GM19438 (cell line): ENCODE measurements around the gene PROB1.
"Not testable (repeated sequence)": the region's sequence is repeated elsewhere in the genome, so short reads cannot be mapped to it uniquely, and the experiment has no call there.

Experiments used
- ATAC-seq: cut with Tn5 transposase; IDR thresholded peaks from one replicate; pipeline ENCODE4 v1.9.1; 2021; ENCODE audit warnings: low read depth; ENCODE audit not compliant: unreplicated experiment

The PROB1 gene

DNA sequence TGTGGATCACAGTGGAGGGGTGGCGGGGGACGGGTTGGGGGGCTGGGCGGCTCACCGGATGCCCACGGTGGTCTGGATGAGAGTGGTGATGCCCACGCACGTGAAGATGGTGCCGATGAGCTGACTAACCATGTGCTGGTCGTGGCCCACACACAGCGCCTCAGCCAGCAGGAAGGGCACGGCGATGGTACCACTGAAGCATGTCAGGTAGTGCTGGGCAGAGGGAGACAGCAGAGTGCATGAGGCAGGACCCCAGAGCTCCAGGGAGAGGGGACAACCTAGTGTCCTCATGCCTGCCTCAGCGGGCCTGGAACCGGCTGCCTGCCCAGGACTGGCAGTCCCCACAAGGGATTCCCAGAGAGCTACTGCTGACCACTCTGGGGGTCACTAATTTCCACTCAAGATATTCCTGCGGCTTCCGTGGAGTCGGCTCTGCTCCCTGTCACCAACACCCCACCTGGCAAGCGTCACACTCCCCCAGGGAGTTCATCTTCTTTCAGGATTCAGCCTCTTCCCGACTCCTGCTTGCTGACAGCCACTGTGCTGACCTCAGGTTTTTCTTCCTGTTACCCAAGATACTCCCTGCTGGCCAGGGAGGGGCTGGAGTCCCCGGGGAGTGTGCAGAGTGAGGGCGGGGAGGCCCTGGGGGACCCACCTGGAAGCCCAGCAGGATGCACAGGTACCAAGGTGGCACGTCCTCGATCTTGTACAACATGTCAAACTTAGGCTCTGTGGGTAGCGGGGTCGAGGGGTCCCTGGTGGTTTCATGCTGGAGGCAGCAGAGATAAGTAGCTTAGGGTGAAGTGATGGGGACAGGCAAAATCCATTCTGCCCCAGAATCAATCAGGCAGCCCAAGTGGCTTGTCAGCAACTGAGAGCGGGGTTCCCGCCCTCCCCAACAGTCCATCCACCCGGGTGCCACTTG is 12.8 kb downstream of the PROB1 start:
- no peak for ATAC-seq

DNA sequence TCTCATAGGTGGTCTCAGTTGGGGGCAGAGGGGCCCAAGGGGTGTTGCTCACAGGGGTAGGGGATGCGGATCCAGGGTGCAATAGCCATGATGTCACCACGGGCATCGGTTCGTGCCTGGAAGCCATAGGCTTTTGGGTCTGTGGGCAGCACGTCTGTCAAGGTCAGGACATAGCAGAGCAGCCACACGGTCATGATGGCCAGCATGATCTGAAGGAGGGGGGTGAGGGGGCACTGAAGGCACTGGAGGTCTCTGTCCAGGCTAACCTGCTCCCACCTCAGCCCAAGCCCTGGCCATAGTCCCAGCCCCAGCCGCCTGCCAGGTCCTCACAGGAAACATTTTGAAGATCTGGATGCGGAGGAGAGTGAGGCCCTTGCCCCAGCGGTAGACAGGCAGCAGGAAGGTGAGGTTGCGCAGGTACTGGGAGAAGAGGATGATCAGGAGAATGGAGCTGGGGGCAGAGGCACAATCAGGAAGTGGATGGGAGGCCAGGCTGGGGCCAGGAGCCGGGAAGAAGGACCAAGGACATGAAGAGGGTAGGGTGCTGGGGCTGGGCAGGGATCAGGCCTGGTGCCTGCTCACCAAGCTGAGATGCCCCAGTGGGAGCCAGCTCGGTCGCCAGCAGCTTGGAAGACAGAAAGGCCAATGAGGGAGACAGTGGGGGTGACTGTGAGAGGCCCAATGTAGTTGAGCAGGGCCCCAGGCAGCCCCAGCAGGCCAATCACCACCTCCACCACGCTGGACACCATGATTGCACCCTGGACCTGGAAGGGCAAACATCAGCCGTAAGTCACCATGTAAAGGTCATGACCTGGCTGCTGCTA is 15.1 kb downstream of the PROB1 start:
- ATAC-seq, result no peak

DNA sequence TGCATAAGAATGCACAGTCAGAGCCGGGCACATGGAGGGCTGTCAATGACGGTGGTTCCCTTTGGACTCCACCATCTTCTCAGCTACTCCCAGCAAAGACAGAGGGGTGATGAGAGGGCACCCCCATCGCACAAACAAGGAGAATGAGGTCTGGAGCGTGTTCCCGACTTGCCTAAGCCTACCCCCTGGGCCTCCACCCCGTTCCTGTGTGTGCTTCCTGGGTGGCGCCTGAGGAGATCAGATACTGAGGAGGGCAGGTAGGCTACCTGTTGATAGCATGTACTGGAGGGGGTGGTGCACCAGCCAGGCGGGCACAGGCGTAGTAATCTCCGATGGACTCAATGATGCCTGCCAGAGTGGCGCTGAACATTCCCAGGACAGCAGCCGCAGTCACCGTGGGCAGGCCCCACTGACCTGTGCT is 16.0 kb downstream of the PROB1 start:
- no peak for ATAC-seq

DNA sequence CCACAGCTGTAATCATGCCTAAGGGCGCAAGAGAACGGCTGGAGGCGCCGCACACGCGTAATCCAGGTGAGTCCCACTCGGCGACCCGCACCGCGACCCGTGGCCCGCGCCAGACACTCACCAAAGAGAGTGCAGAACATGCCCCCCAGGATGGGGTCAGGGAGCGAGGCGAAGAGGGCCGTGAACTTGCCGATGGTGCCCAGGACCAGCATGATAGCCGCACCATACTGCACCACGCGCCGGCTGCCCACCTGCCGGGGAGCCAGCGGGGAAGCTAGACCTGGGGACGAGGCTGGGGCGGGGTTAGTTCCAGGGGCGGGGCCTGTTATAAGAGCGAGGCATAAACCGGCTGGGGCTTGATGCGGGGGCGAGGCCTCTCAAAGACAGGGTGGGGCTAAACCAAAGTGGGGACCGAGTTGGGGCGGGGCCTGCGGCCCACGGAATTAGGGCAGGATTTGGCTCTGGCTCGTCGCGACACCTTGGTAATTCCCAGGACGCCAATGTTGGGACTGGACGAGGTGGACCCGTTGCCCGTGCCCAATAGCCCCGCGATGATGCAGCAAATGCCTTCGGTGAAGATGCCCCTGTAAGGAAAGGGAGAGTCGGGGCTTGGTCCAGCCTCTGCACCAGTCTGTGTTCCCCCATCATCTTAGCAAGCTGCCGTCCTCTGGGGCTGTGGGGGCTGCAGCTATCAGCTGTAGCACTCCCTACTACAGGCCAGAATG is 16.6 kb downstream of the PROB1 start:
- no peak for ATAC-seq

DNA sequence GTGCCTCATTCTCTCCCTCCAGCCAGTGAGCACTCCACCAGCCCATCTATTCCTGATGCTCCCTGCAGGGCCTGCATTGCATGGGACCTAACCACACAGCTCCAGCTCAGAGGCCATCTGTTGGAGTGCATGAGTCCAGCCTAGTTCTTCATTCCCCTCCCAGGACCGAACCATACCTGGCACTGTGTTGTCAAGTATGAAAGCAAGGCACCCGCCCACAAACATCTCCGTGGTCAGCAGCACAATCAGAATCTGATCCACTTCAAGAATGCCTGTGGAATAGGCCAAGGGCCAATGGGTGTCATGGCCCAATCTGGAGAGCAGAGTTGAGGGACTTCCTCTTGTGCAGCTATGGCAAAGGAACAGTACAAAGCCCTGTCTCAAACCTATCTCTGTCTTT is 17.7 kb downstream of the PROB1 start:
- ATAC-seq, result no peak

DNA sequence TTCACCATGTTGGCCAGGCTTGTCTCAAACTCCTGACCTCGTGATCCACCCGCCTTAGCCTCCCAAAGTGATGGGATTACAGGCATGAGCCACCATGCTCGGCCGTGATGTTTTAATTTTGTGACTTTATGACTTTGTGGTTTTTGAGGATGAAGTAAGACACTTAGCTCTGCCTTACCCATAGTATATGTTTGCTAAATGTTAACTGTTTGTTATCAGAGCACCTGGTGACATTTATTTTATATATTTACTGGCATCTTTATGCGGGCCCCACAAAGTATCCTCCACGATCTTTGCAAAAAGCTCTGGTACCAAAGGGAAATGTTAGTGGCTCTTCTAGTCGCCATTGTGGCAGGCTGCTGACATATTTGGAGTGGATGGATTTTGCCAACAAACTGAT is 18.5 kb downstream of the PROB1 start:
- no peak for ATAC-seq

DNA sequence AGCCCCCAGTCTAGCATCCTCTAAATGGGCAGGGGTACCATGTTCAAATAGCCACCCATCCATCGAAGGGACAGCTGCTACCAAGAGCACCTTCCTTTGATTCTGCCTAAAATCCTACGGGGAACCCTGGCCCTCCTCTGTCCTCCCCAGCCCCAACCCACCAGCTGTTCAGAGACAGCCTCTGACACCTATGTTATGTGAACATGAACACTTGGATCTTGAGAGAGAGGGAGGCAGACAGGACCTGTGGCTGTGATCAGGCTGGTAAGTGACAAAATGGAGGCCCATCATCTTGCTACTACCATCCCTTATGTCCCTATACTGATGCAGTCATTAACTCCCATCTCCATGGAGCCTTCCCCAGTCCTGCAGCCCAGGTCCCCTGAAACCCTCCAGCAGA is 20.0 kb downstream of the PROB1 start:
- no peak for ATAC-seq

DNA sequence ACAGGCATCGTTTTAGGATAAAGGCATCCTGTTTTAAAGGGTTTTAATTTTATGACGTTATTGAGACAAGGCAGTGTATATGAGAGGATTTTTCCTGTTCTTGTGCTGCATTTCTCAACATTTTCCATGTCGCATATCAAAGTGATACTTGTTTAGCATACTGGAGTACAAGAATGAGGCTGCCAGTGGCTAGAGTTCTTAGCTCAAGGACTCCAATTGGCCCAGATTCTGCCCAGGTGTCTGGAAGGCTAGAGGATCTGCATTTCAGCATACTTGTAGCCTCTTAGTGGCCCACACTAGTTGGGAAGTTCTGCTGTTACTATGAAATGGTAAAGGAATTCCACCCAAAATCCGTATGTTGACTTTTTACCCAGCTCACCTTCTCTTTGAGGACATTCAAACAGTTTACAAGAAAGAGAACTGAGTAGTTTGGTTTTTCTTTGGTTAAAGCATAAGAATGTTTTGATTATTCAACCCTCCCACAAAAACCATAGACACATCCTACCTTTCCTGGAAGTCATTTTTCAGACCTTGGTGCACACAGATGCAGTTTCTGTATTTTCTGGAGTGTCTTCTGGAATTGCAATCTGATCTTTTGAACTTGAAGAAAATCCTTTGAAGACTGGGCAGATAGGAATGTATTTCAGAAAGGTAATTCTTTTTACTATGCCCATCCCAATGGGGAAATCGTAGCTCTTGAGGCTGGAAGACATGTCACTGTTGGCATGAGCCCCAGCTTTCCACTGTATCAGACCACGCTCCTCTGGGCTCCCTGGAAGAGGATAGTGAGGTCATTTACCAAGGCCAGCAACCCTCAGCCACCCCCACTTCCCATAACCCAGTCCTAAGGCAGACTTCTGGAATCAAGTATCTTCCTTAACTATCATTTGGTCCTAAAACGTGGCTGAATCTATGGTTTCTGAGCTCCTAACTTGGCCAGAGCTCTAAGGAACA is 23.1 kb downstream of the PROB1 start:
- no peak for ATAC-seq

DNA sequence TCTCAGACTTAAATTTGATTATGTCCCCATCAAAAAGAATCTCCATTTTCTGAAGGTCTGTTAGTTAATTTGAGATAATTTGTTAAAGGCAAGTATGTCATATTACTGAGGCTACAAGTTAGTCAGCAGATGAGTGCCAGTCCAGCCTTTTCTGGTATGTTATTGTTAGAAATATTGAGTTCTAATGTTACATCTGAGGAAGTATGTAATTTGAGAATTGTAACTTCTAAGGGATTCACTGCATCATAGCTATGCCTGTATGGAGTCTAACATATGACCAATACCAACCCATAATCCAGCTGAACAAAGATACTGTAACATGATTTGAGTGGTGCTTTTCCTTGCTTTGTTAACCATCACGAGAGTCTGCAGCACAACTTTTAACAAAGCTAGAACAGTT is 25.7 kb downstream of the PROB1 start:
- ATAC-seq, result no peak

DNA sequence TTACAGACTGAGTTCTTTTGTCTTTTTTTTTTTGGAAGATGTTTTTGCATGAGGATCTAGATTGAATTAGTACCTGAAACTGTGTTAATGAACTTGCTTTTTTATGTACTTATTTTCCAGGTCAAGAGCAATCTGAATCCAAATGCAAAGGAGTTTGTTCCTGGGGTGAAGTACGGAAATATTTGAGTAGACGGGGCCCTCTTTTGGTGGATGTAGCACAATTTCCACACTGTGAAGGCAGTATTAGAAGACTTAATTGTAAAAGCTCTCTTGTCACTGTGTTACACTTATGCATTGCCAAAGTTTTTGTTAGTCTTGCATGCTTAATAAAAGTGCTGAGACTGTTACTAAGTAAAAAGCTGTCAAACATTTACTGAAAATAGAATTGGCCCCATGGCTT is 26.3 kb downstream of the PROB1 start:
- ATAC-seq, result no peak

DNA sequence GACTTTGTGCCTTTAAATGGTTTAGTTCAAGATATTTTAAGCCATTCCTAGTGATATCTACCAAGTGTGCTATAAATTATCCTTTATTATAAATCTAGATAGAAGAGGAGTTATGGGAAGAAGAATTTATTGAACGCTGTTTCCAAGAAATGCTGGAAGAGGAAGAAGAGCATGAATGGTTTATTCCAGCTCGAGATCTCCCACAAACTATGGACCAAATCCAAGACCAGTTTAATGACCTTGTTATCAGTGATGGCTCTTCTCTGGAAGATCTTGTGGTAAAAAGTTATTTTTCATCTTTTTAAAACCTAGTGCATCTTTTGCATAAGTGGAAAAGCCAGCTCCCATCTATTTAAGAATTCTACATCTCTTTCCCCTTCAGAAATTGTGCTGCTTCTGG is 30.4 kb downstream of the PROB1 start:
- no peak for ATAC-seq

DNA sequence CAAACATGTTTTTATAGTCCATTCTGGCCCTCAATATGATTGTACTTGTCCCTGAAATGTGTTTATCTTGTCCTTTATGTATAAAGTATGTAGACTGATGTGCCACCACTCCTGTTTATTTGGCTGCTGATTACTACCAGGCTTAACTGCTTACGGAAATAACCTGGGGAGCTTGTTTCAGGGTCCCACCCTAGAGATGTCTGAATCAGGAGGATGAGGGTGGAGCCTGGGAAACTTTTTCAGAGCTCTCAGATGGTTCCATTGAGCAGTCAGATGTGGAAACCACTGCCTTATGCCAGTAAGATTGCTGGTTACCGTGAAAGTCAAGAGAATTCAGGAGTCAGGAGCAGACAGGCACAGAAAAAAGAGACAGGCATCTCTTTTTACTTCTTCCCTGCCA is 31.0 kb downstream of the PROB1 start:
- no peak for ATAC-seq

DNA sequence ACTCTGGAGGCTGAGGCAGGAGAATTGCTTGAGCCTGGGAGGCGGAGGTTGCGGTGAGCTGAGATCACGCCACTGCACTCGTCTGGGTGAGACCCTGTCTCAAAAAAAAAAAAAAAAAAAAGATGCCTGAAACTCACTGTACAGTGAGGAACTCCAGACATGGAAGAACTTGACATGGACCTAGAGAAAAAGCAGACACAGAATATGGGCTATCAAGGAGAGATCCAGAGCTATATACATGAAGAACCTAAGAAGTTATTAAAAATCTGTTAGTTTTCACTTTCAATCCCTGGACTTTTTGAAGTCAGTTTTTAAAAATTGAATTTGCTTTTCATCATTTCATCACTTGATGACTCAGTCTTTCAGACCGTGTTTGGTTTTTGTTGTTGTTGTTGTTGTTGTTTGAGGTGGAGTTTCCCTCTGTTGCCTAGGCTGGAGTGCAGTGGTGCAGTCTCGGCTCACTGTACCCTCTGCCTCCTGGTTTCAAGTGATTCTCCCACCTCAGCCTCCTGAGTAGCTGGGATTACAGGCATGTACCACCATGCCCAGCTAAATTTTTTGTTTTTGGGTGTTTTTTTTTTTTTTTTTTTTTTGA is 33.0 kb downstream of the PROB1 start:
- ATAC-seq, result no peak

DNA sequence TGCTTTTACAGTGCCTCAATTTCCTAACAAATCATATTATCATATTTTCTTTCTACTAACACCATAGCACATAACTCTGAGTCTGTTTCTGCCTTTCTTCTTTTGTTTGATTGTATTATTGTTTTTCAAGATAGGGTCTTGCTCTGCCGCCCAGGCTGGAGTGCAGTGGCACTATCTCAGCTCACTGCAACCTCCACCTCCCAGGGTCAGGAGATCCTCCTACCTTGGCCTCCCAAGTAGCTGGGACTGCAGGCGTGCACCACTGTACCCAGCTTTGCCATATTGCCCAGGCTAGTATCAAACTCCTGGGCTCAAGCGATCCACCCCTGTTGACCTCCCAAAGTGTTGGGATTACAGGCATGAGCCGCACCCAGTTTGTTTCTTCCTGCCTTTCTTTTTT is 34.5 kb downstream of the PROB1 start:
- no peak for ATAC-seq

DNA sequence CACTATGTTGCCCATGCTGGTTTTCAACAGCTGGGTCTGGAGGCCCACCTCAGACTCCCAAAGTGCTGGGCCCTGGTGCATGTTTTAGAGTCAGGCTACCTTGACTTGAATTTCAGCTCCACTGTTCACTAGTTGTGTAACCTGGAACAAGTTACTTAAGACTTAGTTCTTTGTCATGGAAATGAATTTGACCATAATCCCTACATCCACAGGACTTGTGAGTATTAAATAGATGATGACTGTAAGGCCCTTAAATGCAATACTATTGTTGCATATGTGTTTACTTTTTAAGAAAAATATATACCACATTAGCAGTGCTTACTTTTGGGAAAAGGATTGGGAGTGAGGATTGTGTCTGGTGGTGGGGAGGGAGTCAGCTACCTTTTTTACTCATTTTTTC is 36.8 kb downstream of the PROB1 start:
- ATAC-seq, result no peak

DNA sequence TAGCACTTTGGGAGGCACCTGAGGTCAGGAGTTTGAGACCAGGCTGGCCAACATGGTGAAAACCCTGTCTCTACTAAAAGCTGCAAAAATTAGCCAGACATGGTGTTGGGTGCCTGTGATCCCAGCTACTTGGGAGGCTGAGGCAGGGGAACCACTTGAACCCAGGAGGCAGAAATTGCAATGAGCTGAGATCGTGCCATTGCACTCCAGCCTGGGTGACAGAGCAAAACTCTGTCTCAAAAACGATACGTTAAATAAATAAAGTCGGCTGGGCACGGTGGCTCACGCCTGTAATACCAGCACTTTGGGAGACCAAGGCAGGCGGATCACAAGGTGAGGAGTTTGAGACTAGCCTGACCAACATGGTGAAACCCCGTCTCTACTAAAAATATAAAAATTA is 39.0 kb downstream of the PROB1 start:
- ATAC-seq, result not testable (repeated sequence)

DNA sequence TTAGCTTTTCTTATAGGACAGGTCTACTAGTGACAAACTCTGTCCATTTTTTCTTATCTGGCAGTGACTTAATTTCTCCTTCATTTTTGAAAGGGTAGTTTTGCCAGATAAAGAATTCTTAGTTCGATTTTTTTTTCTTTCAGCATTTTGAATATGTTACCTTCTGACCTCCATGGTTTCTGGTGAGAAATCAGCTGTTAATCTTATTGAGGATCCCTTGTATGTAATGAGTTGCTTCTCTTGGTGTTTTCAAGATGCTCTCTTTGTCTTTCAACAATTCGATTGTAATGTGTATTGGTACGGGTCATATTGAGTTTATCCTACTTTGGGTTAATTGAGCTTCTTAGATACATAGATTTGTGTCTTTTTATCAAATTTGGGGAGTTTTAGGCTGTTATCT is 40.7 kb downstream of the PROB1 start:
- no peak for ATAC-seq

DNA sequence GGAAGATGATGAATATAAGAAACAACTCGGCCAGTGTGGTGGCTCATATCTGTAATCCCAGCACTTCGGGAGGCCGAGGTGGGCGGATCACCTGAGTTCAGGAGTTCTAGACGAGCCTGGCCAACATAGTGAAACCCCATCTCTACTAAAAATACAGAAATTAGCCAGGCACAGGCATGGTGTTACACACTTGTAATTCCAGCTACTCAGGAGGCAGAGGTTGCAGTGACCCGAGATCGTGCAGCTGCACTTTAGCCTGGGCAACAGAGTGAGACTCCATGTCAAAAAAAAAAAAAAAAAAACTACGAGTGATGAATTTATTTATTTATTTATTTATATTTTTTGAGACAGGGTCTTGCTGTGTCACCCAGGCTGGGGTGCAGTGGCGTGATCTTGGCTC is 47.0 kb downstream of the PROB1 start:
- not testable (repeated sequence) for ATAC-seq

DNA sequence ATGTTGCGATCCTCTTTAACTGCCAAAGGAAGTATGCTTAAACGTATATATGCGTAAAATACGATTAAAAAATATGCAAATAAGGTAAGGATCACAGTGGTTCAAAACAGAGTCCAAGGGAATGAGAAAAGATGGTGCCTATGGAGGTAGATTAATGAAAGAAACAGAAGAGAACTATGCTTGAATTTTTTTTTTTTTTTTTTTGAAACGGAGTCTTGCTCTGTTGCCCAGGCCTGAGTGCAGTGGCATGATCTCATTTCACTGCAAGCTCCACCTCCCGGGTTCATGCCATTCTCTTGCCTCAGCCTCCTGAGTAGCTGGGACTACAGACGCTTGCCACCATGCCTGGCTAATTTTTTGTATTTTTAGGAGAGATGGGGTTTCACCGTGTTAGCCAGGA is 49.5 kb downstream of the PROB1 start:
- not testable (repeated sequence) for ATAC-seq

DNA sequence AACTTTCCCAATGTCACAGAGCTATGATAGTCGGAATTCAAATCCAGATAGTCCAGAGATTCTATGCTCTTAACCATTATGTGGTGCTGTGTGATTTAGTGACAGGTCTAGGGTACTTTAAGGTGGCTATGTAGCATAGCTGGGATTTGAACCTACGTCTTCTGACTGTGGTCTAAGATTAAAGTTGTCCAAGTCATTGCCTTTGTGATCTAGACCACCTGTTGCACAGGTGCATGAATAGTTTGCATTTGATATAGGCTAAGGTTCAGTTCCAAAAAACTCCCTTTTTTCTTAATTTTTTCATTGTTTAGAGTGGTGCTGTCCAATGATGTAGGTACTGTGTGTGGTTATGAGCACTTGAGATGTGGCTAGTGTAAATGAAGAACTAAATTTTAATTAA is 50.7 kb downstream of the PROB1 start:
- no peak for ATAC-seq
